CD1c-positive myeloid dendritic cell (primary cell): ENCODE measurements around the gene ACSS1.

Experiments used
- DNase-seq: peaks from one replicate; pipeline ENCODE4 v3.0.0-alpha.2; 2016; ENCODE audit errors: extremely low spot score

The ACSS1 gene

GRCh38 chr20:25058051-25058846 is at the start of gene ACSS1:
ACSS1 (minus strand) TSS chr20:25058139; CDS start chr20:25058102, 37 bp downstream.
- peak; percentile 65 for DNase-seq

- DNase-seq, result no peak
Observed at GRCh38 chr20:25103526-25103925, 45.6 kb upstream of the ACSS1 start.

- no peak for DNase-seq
Observed at GRCh38 chr20:25100914-25101313, 43.0 kb upstream of the ACSS1 start.

GRCh38 chr20:25099601-25100140 is 41.7 kb upstream of the ACSS1 start:
- no peak for DNase-seq

GRCh38 chr20:25097498-25097897 is 39.6 kb upstream of the ACSS1 start:
- no peak for DNase-seq

GRCh38 chr20:25090492-25091429 is 32.8 kb upstream of the ACSS1 start:
- DNase-seq, result peak; percentile 24

- DNase-seq, result no peak
Observed at GRCh38 chr20:25089662-25090061, 31.7 kb upstream of the ACSS1 start.

GRCh38 chr20:25089096-25089495 is 31.2 kb upstream of the ACSS1 start:
- no peak for DNase-seq

- no peak for DNase-seq
Observed at GRCh38 chr20:25088267-25088666, 30.3 kb upstream of the ACSS1 start.

GRCh38 chr20:25087186-25087929 is 29.4 kb upstream of the ACSS1 start:
- no peak for DNase-seq

GRCh38 chr20:25085756-25086495 is 28.0 kb upstream of the ACSS1 start:
- DNase-seq, result no peak

- no peak for DNase-seq
Observed at GRCh38 chr20:25084626-25085187, 26.8 kb upstream of the ACSS1 start.

- no peak for DNase-seq
Observed at GRCh38 chr20:25083773-25084625, 26.1 kb upstream of the ACSS1 start.

GRCh38 chr20:25083141-25083772 is 25.3 kb upstream of the ACSS1 start:
- DNase-seq, result no peak

GRCh38 chr20:25082498-25082873 is 24.5 kb upstream of the ACSS1 start:
- DNase-seq, result no peak

- DNase-seq, result no peak
Observed at GRCh38 chr20:25081730-25082497, 24.0 kb upstream of the ACSS1 start, which contains the start of gene VSX1. VSX1 (minus strand) TSS chr20:25082141; CDS start chr20:25082096, 45 bp downstream.

- DNase-seq, result no peak
Observed at GRCh38 chr20:25081065-25081729, 23.3 kb upstream of the ACSS1 start.

- no peak for DNase-seq
Observed at GRCh38 chr20:25079171-25079570, 21.2 kb upstream of the ACSS1 start.
